DOHH2 (cell line): ENCODE data around the gene CLHC1.

ENCODE experiments used
- H3F3A ChIP-seq: fragments of 200-600 bp; sonication (generic), shearing (Covaris generic); 2 replicates; pipeline ENCODE4 v1.6.0; 2016; ENCODE audit warnings: antibody characterized with exemption, mild to moderate bottlenecking; ENCODE audit not compliant: control insufficient read depth, insufficient read depth
- H3K27ac ChIP-seq: fragments of 200-600 bp; sonication (generic); 2 replicates; pipeline ENCODE4 v1.5.1; 2014; ENCODE audit warnings: low read depth, mild to moderate bottlenecking, low read length, moderate library complexity
- H3K27me3 ChIP-seq: fragments of 200-600 bp; sonication (generic); 2 replicates; pipeline ENCODE4 v1.6.1; 2014; ENCODE audit warnings: mild to moderate bottlenecking, low read length, mixed read lengths; ENCODE audit not compliant: control insufficient read depth
- H3K36me3 ChIP-seq: fragments of 200-600 bp; sonication (generic); 2 replicates; pipeline ENCODE4 v1.6.1; 2014; ENCODE audit warnings: mild to moderate bottlenecking, low read length, moderate library complexity, mixed read lengths; ENCODE audit not compliant: control insufficient read depth
- H3K4me1 ChIP-seq: fragments of 200-600 bp; sonication (generic); 2 replicates; pipeline ENCODE4 v1.6.1; 2014; ENCODE audit warnings: mild to moderate bottlenecking, low read length, mixed read lengths; ENCODE audit not compliant: control insufficient read depth
- H3K4me2 ChIP-seq: fragments of 200-600 bp; sonication (generic); 2 replicates; pipeline ENCODE4 v1.6.0; 2014; ENCODE audit warnings: mild to moderate bottlenecking, low read length, moderate library complexity
- H3K4me3 ChIP-seq: fragments of 200-600 bp; sonication (generic); 2 replicates; pipeline ENCODE4 v1.5.1; 2014; ENCODE audit warnings: mild to moderate bottlenecking, low read length, mixed read lengths
- H3K79me2 ChIP-seq: fragments of 200-600 bp; sonication (generic); 2 replicates; pipeline ENCODE4 v1.6.1; 2014; ENCODE audit warnings: mild to moderate bottlenecking, low read length, mixed read lengths; ENCODE audit not compliant: control insufficient read depth
- H3K9me2 ChIP-seq: fragments of 200-600 bp; sonication (generic); replicated peaks from 2 replicates; pipeline ENCODE4 v1.6.1; 2014; ENCODE audit warnings: mild to moderate bottlenecking, low read length, mixed read lengths; ENCODE audit not compliant: control insufficient read depth
- H3K9me3 ChIP-seq: fragments of 200-600 bp; sonication (generic); 2 replicates; pipeline ENCODE4 v1.6.1; 2014; ENCODE audit warnings: antibody characterized with exemption, low read length, mixed read lengths; ENCODE audit not compliant: control insufficient read depth, insufficient read depth
- H4K20me1 ChIP-seq: fragments of 200-600 bp; sonication (generic); 2 replicates; pipeline ENCODE4 v1.6.0; 2014; ENCODE audit warnings: low read depth, mild to moderate bottlenecking, antibody characterized with exemption, low read length, moderate library complexity; ENCODE audit not compliant: control insufficient read depth, insufficient read depth
- EZH2phosphoT487 ChIP-seq: fragments of 200-600 bp; sonication (generic); IDR thresholded peaks from 2 replicates; pipeline ENCODE4 v1.6.1; 2017; ENCODE audit warnings: borderline replicate concordance, mild to moderate bottlenecking, antibody characterized with exemption, low read length, moderate library complexity, mixed read lengths
- TF ChIP-seq, protein P1 (sequence below): fragments of 200-600 bp; sonication (generic); IDR thresholded peaks from one replicate; pipeline ENCODE4 v1.5.1; 2014; ENCODE audit warnings: antibody characterized with exemption, mild to moderate bottlenecking, low read depth, low read length; ENCODE audit not compliant: poor library complexity, severe bottlenecking

The CLHC1 gene

DNA sequence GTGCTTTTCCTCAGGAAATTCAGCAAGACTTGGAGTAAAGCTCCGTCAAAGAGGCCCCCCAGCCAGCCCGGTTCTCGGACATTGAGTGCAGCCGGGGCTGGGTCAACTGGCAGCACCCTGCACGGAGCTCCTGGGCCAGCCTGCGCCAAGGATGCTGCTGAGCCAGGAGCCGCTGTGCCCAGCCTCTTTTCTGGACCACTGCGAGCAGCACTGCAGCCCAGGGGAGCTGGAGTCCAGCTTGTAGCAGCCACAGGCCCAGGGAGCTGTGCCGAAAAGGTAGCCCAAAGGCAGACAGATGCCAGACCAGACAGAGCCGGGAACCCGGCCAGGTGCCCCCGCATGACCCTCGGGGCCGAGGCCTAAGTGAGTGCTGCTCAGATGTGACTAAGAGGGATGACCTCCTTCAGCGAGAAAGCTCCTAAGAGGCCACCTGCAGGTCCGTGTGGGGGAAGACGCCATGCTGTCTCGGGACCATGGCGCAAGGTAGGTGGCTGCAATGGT is 7.3 kb downstream of the CLHC1 start:
- Histone ChIP-seq H3K4me1 (peaks cover 28% of the 10 kb centered on the region), H3K9me3 (no peaks in the 10 kb centered on the region), H3K27me3 (no peaks in the 10 kb centered on the region), H3K36me3 (peaks cover 22% of the 10 kb centered on the region), H3K9me2 (no peaks in the 10 kb centered on the region), H3K4me3 (no peak overlapping the region), H3F3A (peaks cover 14% of the 10 kb centered on the region), H3K4me2 (no peak overlapping the region), H4K20me1 (no peaks in the 10 kb centered on the region), H3K27ac (no peak overlapping the region), H3K79me2 (peaks cover 49% of the 10 kb centered on the region)
- TF ChIP-seq, protein P1, sequence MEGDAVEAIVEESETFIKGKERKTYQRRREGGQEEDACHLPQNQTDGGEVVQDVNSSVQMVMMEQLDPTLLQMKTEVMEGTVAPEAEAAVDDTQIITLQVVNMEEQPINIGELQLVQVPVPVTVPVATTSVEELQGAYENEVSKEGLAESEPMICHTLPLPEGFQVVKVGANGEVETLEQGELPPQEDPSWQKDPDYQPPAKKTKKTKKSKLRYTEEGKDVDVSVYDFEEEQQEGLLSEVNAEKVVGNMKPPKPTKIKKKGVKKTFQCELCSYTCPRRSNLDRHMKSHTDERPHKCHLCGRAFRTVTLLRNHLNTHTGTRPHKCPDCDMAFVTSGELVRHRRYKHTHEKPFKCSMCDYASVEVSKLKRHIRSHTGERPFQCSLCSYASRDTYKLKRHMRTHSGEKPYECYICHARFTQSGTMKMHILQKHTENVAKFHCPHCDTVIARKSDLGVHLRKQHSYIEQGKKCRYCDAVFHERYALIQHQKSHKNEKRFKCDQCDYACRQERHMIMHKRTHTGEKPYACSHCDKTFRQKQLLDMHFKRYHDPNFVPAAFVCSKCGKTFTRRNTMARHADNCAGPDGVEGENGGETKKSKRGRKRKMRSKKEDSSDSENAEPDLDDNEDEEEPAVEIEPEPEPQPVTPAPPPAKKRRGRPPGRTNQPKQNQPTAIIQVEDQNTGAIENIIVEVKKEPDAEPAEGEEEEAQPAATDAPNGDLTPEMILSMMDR, result no peak

DNA sequence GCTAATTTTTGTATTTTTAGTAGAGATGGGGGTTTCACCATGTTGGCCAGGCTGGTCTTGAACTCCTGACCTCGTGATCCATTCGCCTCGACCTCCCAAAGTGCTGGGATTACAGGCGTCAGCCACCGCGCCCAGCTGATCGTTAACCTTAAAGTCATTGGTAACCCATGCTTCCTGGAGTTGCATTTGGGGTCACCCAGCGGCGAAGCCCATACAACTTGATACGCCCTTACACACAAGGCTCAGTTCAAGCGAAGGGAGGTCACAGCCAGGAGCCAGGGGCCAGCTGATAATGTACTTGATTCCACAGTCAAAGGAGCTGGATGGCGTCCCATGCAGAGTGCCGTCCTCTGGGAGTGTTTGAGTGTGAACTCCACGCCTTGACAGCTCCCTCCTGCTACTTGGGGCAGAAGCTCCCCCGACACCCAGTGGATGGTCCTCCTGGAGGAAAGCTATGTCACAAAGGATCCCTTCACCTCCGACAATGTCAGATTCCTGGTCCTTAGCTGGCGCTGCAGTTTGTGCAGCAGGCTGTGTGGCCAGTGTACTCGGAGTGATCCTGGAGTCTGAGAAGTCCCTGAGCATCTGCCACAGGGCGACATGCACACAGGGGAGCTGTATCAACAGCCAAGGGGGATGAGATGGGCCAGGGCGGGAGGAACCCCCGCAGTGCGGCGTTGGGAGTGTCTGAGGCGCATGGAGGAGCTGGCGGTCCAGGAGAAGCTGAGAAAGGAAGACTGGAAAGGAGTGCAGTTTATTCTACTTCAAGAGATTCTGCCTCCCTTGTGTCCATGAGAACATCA is 7.9 kb downstream of the CLHC1 start:
- H3K4me3 ChIP-seq, result peak overlapping the region; percentile 65

DNA sequence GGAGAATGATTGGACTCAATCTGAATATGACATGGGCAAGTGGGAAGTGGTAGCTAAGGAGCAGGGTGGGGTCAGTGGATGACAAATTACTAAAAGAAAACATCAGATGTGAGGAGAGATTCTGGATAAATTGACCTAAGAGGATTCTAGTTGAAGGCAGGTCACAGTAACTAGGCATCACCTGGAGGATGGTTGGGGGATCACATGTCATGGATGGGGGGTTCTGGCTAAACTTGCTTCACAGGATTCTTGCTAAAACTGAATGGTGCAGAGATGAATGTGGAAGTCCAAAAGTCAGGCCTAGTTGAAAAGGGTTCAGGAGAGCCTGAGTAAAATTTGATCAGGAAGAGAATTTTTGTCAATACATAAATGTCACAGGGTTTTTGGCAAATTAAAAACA is 18.3 kb downstream of the CLHC1 start:
- H3K27ac ChIP-seq, result no peak overlapping the region
- TF ChIP-seq, protein P1, result no peak
- no peak for TF ChIP-seq EZH2phosphoT487
- no peaks in the 10 kb centered on the region for H3K79me2 ChIP-seq

More for the DNA sequence above, 7.9 kb downstream of the CLHC1 start:
- Histone ChIP-seq H3K9me2 (no peaks in the 10 kb centered on the region), H3K9me3 (no peaks in the 10 kb centered on the region), H3K36me3 (peaks cover 18% of the 10 kb centered on the region), H3K4me2 (peak overlapping the region; percentile 58; the same call in 1 of the 2 replicates), H3K79me2 (peaks cover 43% of the 10 kb centered on the region), H3K27ac (peak overlapping the region; percentile 65), H3K27me3 (no peaks in the 10 kb centered on the region), H3K4me1 (peaks cover 28% of the 10 kb centered on the region), H4K20me1 (no peaks in the 10 kb centered on the region), H3F3A (peaks cover 14% of the 10 kb centered on the region)
- TF ChIP-seq, protein P1, result no peak
- TF ChIP-seq EZH2phosphoT487, result no peak

More for the DNA sequence above, 18.3 kb downstream of the CLHC1 start:
- Histone ChIP-seq H3K27me3 (no peaks in the 10 kb centered on the region), H4K20me1 (no peaks in the 10 kb centered on the region), H3K9me2 (no peaks in the 10 kb centered on the region), H3K4me1 (no peaks in the 10 kb centered on the region), H3K4me3 (no peak overlapping the region), H3K36me3 (no peaks in the 10 kb centered on the region), H3K4me2 (no peak overlapping the region), H3F3A (no peaks in the 10 kb centered on the region), H3K9me3 (no peaks in the 10 kb centered on the region)
